ENCODE data around the gene CYP46A1.
"Not testable (repeated sequence)": the region's sequence is repeated elsewhere in the genome, so short reads cannot be mapped to it uniquely, and the experiment has no call there.

The CYP46A1 gene

GRCh38 chr14:99658218-99658845, 25.8 kb upstream of the CYP46A1 start:
- no peak for DNase-seq

- no peak for DNase-seq
These were observed 24.8 kb upstream of the CYP46A1 start for GRCh38 chr14:99659333-99659741.

- no peak for DNase-seq
These were observed 24.0 kb upstream of the CYP46A1 start for GRCh38 chr14:99660006-99660566.

GRCh38 chr14:99660794-99661193, 23.3 kb upstream of the CYP46A1 start:
- no peak for DNase-seq

GRCh38 chr14:99661206-99661605, 22.9 kb upstream of the CYP46A1 start:
- DNase-seq: not testable (repeated sequence)

GRCh38 chr14:99662846-99663245, 21.3 kb upstream of the CYP46A1 start:
- DNase-seq: no peak

- no peak for DNase-seq
These were observed 20.6 kb upstream of the CYP46A1 start for GRCh38 chr14:99663386-99664057.

GRCh38 chr14:99664058-99664936, 19.8 kb upstream of the CYP46A1 start:
- DNase-seq: no peak

- no peak for DNase-seq
These were observed 19.2 kb upstream of the CYP46A1 start for GRCh38 chr14:99664937-99665273.

- no peak for DNase-seq
These were observed 17.6 kb upstream of the CYP46A1 start for GRCh38 chr14:99666533-99666932.

- no peak for DNase-seq
These were observed 17.1 kb upstream of the CYP46A1 start for GRCh38 chr14:99667045-99667444.

GRCh38 chr14:99667821-99668220, 16.3 kb upstream of the CYP46A1 start:
- DNase-seq: no peak

GRCh38 chr14:99668307-99669295, 15.5 kb upstream of the CYP46A1 start:
- no peak for DNase-seq

GRCh38 chr14:99670361-99671234, 13.5 kb upstream of the CYP46A1 start:
- no peak for DNase-seq

- no peak for DNase-seq
These were observed 12.6 kb upstream of the CYP46A1 start for GRCh38 chr14:99671235-99672224.

- no peak for DNase-seq
These were observed 11.4 kb upstream of the CYP46A1 start for GRCh38 chr14:99672506-99673304.

GRCh38 chr14:99673305-99674063, 10.6 kb upstream of the CYP46A1 start:
- DNase-seq: no peak

GRCh38 chr14:99674064-99674650, 9.9 kb upstream of the CYP46A1 start:
- no peak for DNase-seq

All from GDM1 (cell line).